Measurements from ENCODE around the gene TMX3.

- TF ChIP-seq USF1 (CRISPR knock-in tag; IDR thresholded peaks at IDR 0.05) = no peak
- TF ChIP-seq GABPB1 (CRISPR knock-in tag; IDR thresholded peaks at IDR 0.05) = no peak
- no peak for TF ChIP-seq CTCF (IDR thresholded peaks at IDR 0.05)
- TF ChIP-seq SP1 (CRISPR knock-in tag; conservative IDR thresholded peaks at IDR 0.05) = no peak
- no peak for TF ChIP-seq E2F5 (CRISPR knock-in tag; IDR thresholded peaks at IDR 0.05)
Observed at GRCh38 chr18:68733707-68734106, 18.8 kb upstream of the TMX3 start.
